Parathyroid adenoma (tissue), 2 donors: ENCODE data around the gene LGR4.

Experiments used
- H2AFZ ChIP-seq: fragments of 300-600 bp; sonication (generic); one replicate; pipeline ENCODE4 v1.7.0; 2017; ENCODE audit warnings: antibody characterized with exemption, mild to moderate bottlenecking
- H3K27ac ChIP-seq: fragments of 300-600 bp; sonication (generic); one replicate; pipeline ENCODE4 v1.7.0; 2017
- H3K27me3 ChIP-seq: fragments of 300-600 bp; sonication (generic); one replicate; pipeline ENCODE4 v1.7.0; 2017; ENCODE audit warnings: low read length; ENCODE audit not compliant: control insufficient read depth, insufficient read depth
- H3K36me3 ChIP-seq: fragments of 300-600 bp; sonication (generic); one replicate; pipeline ENCODE4 v1.7.0; 2017; ENCODE audit warnings: low read length; ENCODE audit not compliant: control insufficient read depth, insufficient read depth
- H3K4me1 ChIP-seq: fragments of 300-600 bp; sonication (generic); one replicate; pipeline ENCODE4 v1.7.0; 2017; ENCODE audit warnings: control low read depth
- H3K4me2 ChIP-seq: fragments of 300-600 bp; sonication (generic); one replicate; pipeline ENCODE4 v1.7.0; 2017; ENCODE audit warnings: low read length
- H3K4me3 ChIP-seq: fragments of 300-600 bp; sonication (generic); one replicate; pipeline ENCODE4 v1.7.0; 2017; ENCODE audit warnings: low read depth, low read length
- H3K79me2 ChIP-seq: fragments of 300-600 bp; sonication (generic); one replicate; pipeline ENCODE4 v1.7.0; 2017; ENCODE audit warnings: control low read depth
- H3K9ac ChIP-seq: fragments of 300-600 bp; sonication (generic); one replicate; pipeline ENCODE4 v1.7.0; 2017; ENCODE audit warnings: mild to moderate bottlenecking
- H3K9me3 ChIP-seq: fragments of 300-600 bp; sonication (generic); one replicate; pipeline ENCODE4 v1.7.0; 2017; ENCODE audit warnings: low read length; ENCODE audit not compliant: control insufficient read depth
- CTCF ChIP-seq: fragments of 300-600 bp; sonication (generic); IDR thresholded peaks from one replicate; pipeline ENCODE4 v1.7.0; 2017; ENCODE audit warnings: antibody characterized with exemption, mild to moderate bottlenecking
- donor health status: primary hyperparathyroidism.

The LGR4 gene

GRCh38 chr11:27429761-27430393, 42.7 kb downstream of the LGR4 start:
- Histone ChIP-seq H3K36me3 (no peaks in the 10 kb centered on the region), H3K4me1 (no peaks in the 10 kb centered on the region)

GRCh38 chr11:27427183-27427980, 45.2 kb downstream of the LGR4 start:
- H3K27ac ChIP-seq, result no peak overlapping the region

More at GRCh38 chr11:27429761-27430393, 42.7 kb downstream of the LGR4 start:
- no peaks in the 10 kb centered on the region for H3K9me3 ChIP-seq
- H2AFZ ChIP-seq, result no peak overlapping the region
- H3K27me3 ChIP-seq, result no peaks in the 10 kb centered on the region
- H3K4me3 ChIP-seq, result no peak overlapping the region
- H3K27ac ChIP-seq, result no peak overlapping the region
- no peak overlapping the region for H3K4me2 ChIP-seq
- H3K79me2 ChIP-seq, result peaks cover 3% of the 10 kb centered on the region
- no peak overlapping the region for H3K9ac ChIP-seq
- no peak for TF ChIP-seq CTCF

GRCh38 chr11:27425814-27426213, 46.8 kb downstream of the LGR4 start:
- Histone ChIP-seq H2AFZ (no peak overlapping the region), H3K79me2 (no peaks in the 10 kb centered on the region), H3K9me3 (no peaks in the 10 kb centered on the region), H3K27me3 (no peaks in the 10 kb centered on the region), H3K9ac (no peak overlapping the region), H3K4me2 (no peak overlapping the region), H3K27ac (no peak overlapping the region), H3K4me1 (no peaks in the 10 kb centered on the region), H3K36me3 (no peaks in the 10 kb centered on the region), H3K4me3 (no peak overlapping the region)
- no peak for TF ChIP-seq CTCF

More at GRCh38 chr11:27427183-27427980, 45.2 kb downstream of the LGR4 start:
- no peak for TF ChIP-seq CTCF
- Histone ChIP-seq H3K9ac (no peak overlapping the region), H3K79me2 (no peaks in the 10 kb centered on the region), H3K4me1 (no peaks in the 10 kb centered on the region), H3K27me3 (no peaks in the 10 kb centered on the region), H3K4me3 (no peak overlapping the region), H2AFZ (no peak overlapping the region), H3K4me2 (no peak overlapping the region), H3K9me3 (no peaks in the 10 kb centered on the region), H3K36me3 (no peaks in the 10 kb centered on the region)

- H3K27ac ChIP-seq, result no peak overlapping the region
These were observed 49.5 kb downstream of the LGR4 start for GRCh38 chr11:27423125-27423524.

More at GRCh38 chr11:27423125-27423524, 49.5 kb downstream of the LGR4 start:
- Histone ChIP-seq H3K4me2 (no peak overlapping the region), H3K9me3 (no peaks in the 10 kb centered on the region), H3K27me3 (no peaks in the 10 kb centered on the region), H2AFZ (no peak overlapping the region), H3K79me2 (no peaks in the 10 kb centered on the region), H3K4me1 (no peaks in the 10 kb centered on the region), H3K4me3 (no peak overlapping the region), H3K9ac (no peak overlapping the region), H3K36me3 (no peaks in the 10 kb centered on the region)
- no peak for TF ChIP-seq CTCF
